Loucy (cell line): ENCODE measurements around the gene SCYL2.

Source experiments
- H2AFZ ChIP-seq: fragments of 200-600 bp; sonication (generic); 2 replicates; pipeline ENCODE4 v1.6.0; 2016; ENCODE audit warnings: antibody characterized with exemption, mild to moderate bottlenecking, low read length, moderate library complexity
- H3F3A ChIP-seq: fragments of 200-600 bp; 2 replicates; pipeline ENCODE4 v1.6.0; 2016; ENCODE audit warnings: antibody characterized with exemption, low read depth, mild to moderate bottlenecking
- H3K27me3 ChIP-seq: fragments of 200-600 bp; sonication (generic); 2 replicates; pipeline ENCODE4 v1.6.1; 2014; ENCODE audit warnings: low read length, mild to moderate bottlenecking; ENCODE audit not compliant: insufficient read depth, poor library complexity, severe bottlenecking
- H3K36me3 ChIP-seq: fragments of 200-600 bp; sonication (generic); 2 replicates; pipeline ENCODE4 v1.6.1; 2016; ENCODE audit warnings: low read length; ENCODE audit not compliant: insufficient read depth
- H3K4me1 ChIP-seq: fragments of 200-600 bp; sonication (generic); 2 replicates; pipeline ENCODE4 v1.5.1; 2014; ENCODE audit warnings: low read length, mild to moderate bottlenecking; ENCODE audit not compliant: insufficient read depth, poor library complexity, severe bottlenecking
- H3K4me2 ChIP-seq: fragments of 200-600 bp; sonication (generic); 2 replicates; pipeline ENCODE4 v1.6.0; 2014; ENCODE audit warnings: antibody characterized with exemption, low read length, low read depth, mild to moderate bottlenecking; ENCODE audit not compliant: poor library complexity, severe bottlenecking
- H3K4me3 ChIP-seq: fragments of 200-600 bp; sonication (generic); 2 replicates; pipeline ENCODE4 v1.5.1; 2014; ENCODE audit warnings: low read length, mild to moderate bottlenecking, mixed read lengths; ENCODE audit not compliant: poor library complexity, severe bottlenecking
- H3K79me2 ChIP-seq: fragments of 200-600 bp; sonication (generic); 2 replicates; pipeline ENCODE4 v1.6.1; 2014; ENCODE audit warnings: low read length; ENCODE audit not compliant: insufficient read depth
- H3K9ac ChIP-seq: fragments of 200-600 bp; sonication (generic); 2 replicates; pipeline ENCODE4 v1.6.0; 2014; ENCODE audit warnings: mild to moderate bottlenecking, low read depth, low read length, moderate library complexity; ENCODE audit not compliant: poor library complexity, severe bottlenecking
- H3K9me2 ChIP-seq: fragments of 200-600 bp; sonication (generic); replicated peaks from 2 replicates; pipeline ENCODE4 v1.6.1; 2016; ENCODE audit warnings: low read depth, low read length, mixed read lengths
- H3K9me3 ChIP-seq: fragments of 200-600 bp; sonication (generic); 2 replicates; pipeline ENCODE4 v1.6.1; 2014; ENCODE audit warnings: mild to moderate bottlenecking, antibody characterized with exemption, low read length, low read depth; ENCODE audit not compliant: insufficient read depth
- H4K20me1 ChIP-seq: fragments of 200-600 bp; sonication (generic); 2 replicates; pipeline ENCODE4 v1.6.0; 2014; ENCODE audit warnings: antibody characterized with exemption, low read length, mild to moderate bottlenecking; ENCODE audit not compliant: insufficient read depth, poor library complexity, severe bottlenecking
- CTCF ChIP-seq: fragments of 200-600 bp; sonication (generic); conservative IDR thresholded peaks from 2 replicates; pipeline ENCODE4 v1.5.1; 2014; ENCODE audit warnings: mild to moderate bottlenecking, antibody characterized with exemption, low read length
- EZH2phosphoT487 ChIP-seq: fragments of 200-600 bp; IDR thresholded peaks from 2 replicates; pipeline ENCODE4 v1.6.1; 2018; ENCODE audit warnings: antibody characterized with exemption, mild to moderate bottlenecking, moderate library complexity, borderline replicate concordance

SCYL2 gene

GRCh38 chr12:100371146-100371545 is 104.2 kb downstream of the SCYL2 start:
- Histone ChIP-seq H3K9me3 (no peaks in the 10 kb centered on the region), H3K4me2 (no peak overlapping the region), H3K4me1 (no peaks in the 10 kb centered on the region), H4K20me1 (no peaks in the 10 kb centered on the region), H3K79me2 (no peaks in the 10 kb centered on the region), H3K36me3 (no peaks in the 10 kb centered on the region), H3K9me2 (no peaks in the 10 kb centered on the region), H3K27me3 (no peaks in the 10 kb centered on the region), H3F3A (no peaks in the 10 kb centered on the region), H3K9ac (no peak overlapping the region), H2AFZ (no peak overlapping the region), H3K4me3 (no peak overlapping the region)
- TF ChIP-seq EZH2phosphoT487 (no peak), CTCF (no peak)

GRCh38 chr12:100372853-100373640 is 106.1 kb downstream of the SCYL2 start:
- TF ChIP-seq EZH2phosphoT487 (no peak), CTCF (no peak)
- Histone ChIP-seq H2AFZ (no peak overlapping the region), H3K36me3 (no peaks in the 10 kb centered on the region), H3K9ac (no peak overlapping the region), H3K9me2 (no peaks in the 10 kb centered on the region), H3K9me3 (no peaks in the 10 kb centered on the region), H3K4me3 (no peak overlapping the region), H3K4me1 (no peaks in the 10 kb centered on the region), H3K79me2 (no peaks in the 10 kb centered on the region), H3K27me3 (no peaks in the 10 kb centered on the region), H3K4me2 (no peak overlapping the region), H4K20me1 (no peaks in the 10 kb centered on the region), H3F3A (no peaks in the 10 kb centered on the region)

GRCh38 chr12:100375038-100375735 is 108.2 kb downstream of the SCYL2 start:
- no peak for TF ChIP-seq CTCF
- TF ChIP-seq EZH2phosphoT487, result no peak
- no peak overlapping the region for H3K4me2 ChIP-seq
- H3K79me2 ChIP-seq, result no peaks in the 10 kb centered on the region

More at GRCh38 chr12:100375038-100375735, 108.2 kb downstream of the SCYL2 start:
- H3K9me2 ChIP-seq, result no peaks in the 10 kb centered on the region
- H3F3A ChIP-seq, result no peaks in the 10 kb centered on the region
- H3K4me3 ChIP-seq, result no peak overlapping the region
- no peak overlapping the region for H3K9ac ChIP-seq
- no peaks in the 10 kb centered on the region for H3K4me1 ChIP-seq
- no peaks in the 10 kb centered on the region for H3K27me3 ChIP-seq
- no peaks in the 10 kb centered on the region for H3K9me3 ChIP-seq
- H2AFZ ChIP-seq, result no peak overlapping the region
- H4K20me1 ChIP-seq, result no peaks in the 10 kb centered on the region
- H3K36me3 ChIP-seq, result no peaks in the 10 kb centered on the region
